ENCODE data around the gene PTPN22. TPM values are rescaled to one million over a fixed set of nuclear protein-coding genes. Genes with fewer than 3 reads are reported as not detected.

The PTPN22 gene
- total and polyA plus RNA-seq, 9 of the 15 experiments (the other 6 are each of a cell fraction or from before 2014, with no cell fraction given), result 0.45 to 4.6 (median 1.1) TPM

- no peak for TF ChIP-seq ZFP91 (CRISPR knock-in tag; IDR thresholded peaks at IDR 0.05)
- TF ChIP-seq HMG20B (CRISPR knock-in tag; IDR thresholded peaks at IDR 0.05), result no peak
- no peak for TF ChIP-seq KLF6 (CRISPR knock-in tag; IDR thresholded peaks at IDR 0.05; ENCODE audit: borderline replicate concordance)
Measured at GRCh38 chr1:113918243-113918642, 46.7 kb upstream of the PTPN22 start (continued).

GRCh38 chr1:113917400-113918082 lies 46.0 kb upstream of the PTPN22 start:
- CTCF ChIA-PET (ENCODE audit: low intra/inter-chr PET ratio), result no interaction called here
- Histone ChIP-seq H3K27ac (ENCODE audit: extremely low read depth, low read depth, low read length) (no peak overlapping the region), H3K4me3 (no peak overlapping the region), H3K79me2 (ENCODE audit: control insufficient read depth, insufficient read depth, low read length) (peaks cover 24% of the 10 kb centered on the region), H3K9ac (ENCODE audit: insufficient read depth in 1 of 2, low read depth in 2 of 2, low read length in 2 of 2) (no peak overlapping the region), H4K20me1 (replicated peaks; ENCODE audit: control insufficient read depth, insufficient read depth, low read length) (no peaks in the 10 kb centered on the region), H3K4me2 (ENCODE audit: insufficient read depth, low read length) (no peak overlapping the region), H3K36me3 (ENCODE audit: control insufficient read depth, insufficient read depth, low read length) (peaks cover 10% of the 10 kb centered on the region), H3K9me1 (ENCODE audit: control insufficient read depth, insufficient read depth, low read length) (peaks cover 3% of the 10 kb centered on the region), H3K27me3 (ENCODE audit: control insufficient read depth in 2 of 2, insufficient read depth in 2 of 2, low read length in 2 of 2) (no peaks in the 10 kb centered on the region), H3K9me3 (replicated peaks; ENCODE audit: control insufficient read depth, insufficient read depth, low read depth, low read length) (no peaks in the 10 kb centered on the region), H3K4me1 (replicated peaks in 1 of 2; ENCODE audit: control insufficient read depth in 2 of 2, insufficient read depth in 2 of 2, low read length in 2 of 2) (peaks cover 25 to 52% of the 10 kb centered on the region in 2 experiments; a peak in 4 of 5 replicates), H2AFZ (ENCODE audit: low read depth, low read length) (no peak overlapping the region)
- ATAC-seq (no peak), FAIRE-seq (no peak), DNase-seq (ENCODE audit: extremely low read depth in 1 of 4, low spot score in 3 of 4) (no peak)
- POLR2A ChIA-PET, result interaction anchor here (1.4 to 6.5 kb wide), 3 partner anchors 9 to 12 kb away, joined by 4 to 64 read pairs (median 4); partner anchors contain the start of genes DCLRE1B and HIPK1
- no TSS peak for BruUV-seq (replicated peaks)
- intact Hi-C loops (cut with micrococcal nuclease) (no loop called here), in situ Hi-C loops (cut with MboI) (no loop called here)
- 40% methylated on average over 2 of the region's 2 CpGs for WGBS (ENCODE audit: insufficient coverage, low coverage, missing lambda C conversion rate)
- no peak for TF ChIP-seq ETV6 (IDR thresholded peaks at IDR 0.05; ENCODE audit: borderline replicate concordance in 1 of 2, low read depth in 2 of 2, low read length in 1 of 2)
- TF ChIP-seq ETV6 (CRISPR knock-in tag; IDR thresholded peaks at IDR 0.05; ENCODE audit: borderline replicate concordance), result no peak
- TF ChIP-seq ZMIZ1 (IDR thresholded peaks at IDR 0.05; ENCODE audit: low read depth in 2 of 2, low read length in 2 of 2), result no peak

Measured in K562 (cell line).